Heart left ventricle (tissue), 13 donors: ENCODE results near the gene ITGA7.
A peak's percentile ranks its signal among the peaks of the same experiment; 100 is the strongest.

Experiments used
- CTCF ChIP-seq, 12 donors: fragments of 200-600 bp; sonication (generic) in 4 of 12; IDR thresholded peaks; one replicate each; pipeline versions ENCODE4 v1.5.0 to v1.8.0; 2018 to 2022; ENCODE audit warnings: antibody characterized with exemption in 12 of 12, mild to moderate bottlenecking in 5 of 12
- POLR2A ChIP-seq, 2 donors: fragments of 450-650 bp; IDR thresholded peaks; one replicate each; pipeline ENCODE4 v1.6.1; 2017; ENCODE audit warnings: antibody characterized with exemption in 2 of 2, mild to moderate bottlenecking in 2 of 2, moderate library complexity in 2 of 2
- donor health status: ischemic (EF 13 %, LVEDD 7.1; RV severe dilation, severe dysfunction).
- donor health status: DM: no; HTN: yes; CAD: no.
- donor health status: DM: no; HTN: no; CAD: no.
- donor health status: ischemic (EF 25% LVEDD 6.9; RV normal size, moderate dysfunction).
- donor health status: ischemic (EF 25% LVEDD 5.7; RV mildly dilated, moderate dysfunction).
- donor health status: ischemic (EF 35%, LVEDD 5.7; RV mildly dilated, moderate dysfunction).
- donor health status: nonischemic (EF 11% LVEDD 7.7; RV severe dilation, severe dysfunction).
- donor health status: DM: yes; HTN: yes; CAD: no.
- donor health status: PGD.
- donor health status: ischemic (EF 29% LVEDD 5.4; RV normal size, mild dysfunction).
- donor health status: nonischemic (EF 23%, LVEDD 6.1; RV moderate dilation, normal function).

- TF ChIP-seq POLR2A (IDR thresholded peaks at IDR 0.05) (peak in 1 of 2 donors; percentile 19), CTCF (IDR thresholded peaks at IDR 0.05) (peak; percentile 42 to 77 (median 59))
These were observed 13.3 kb upstream of the ITGA7 start for GRCh38 chr12:55720894-55721444.
